CD4-positive, alpha-beta T cell treated with Interleukin-10 for 1 hour (primary cell): Measurements from ENCODE around the gene ACSL1.
"Not testable (repeated sequence)": the region's sequence is repeated elsewhere in the genome, so short reads cannot be mapped to it uniquely, and the experiment has no call there.

ENCODE experiments used
- DNase-seq: peaks from one replicate; pipeline ENCODE4 v3.0.0-alpha.2; 2020

ACSL1 gene

GRCh38 chr4:184750926-184751584, 74.7 kb downstream of the ACSL1 start:
- DNase-seq: no peak

- DNase-seq: no peak
Observed at GRCh38 chr4:184748251-184748652, 77.5 kb downstream of the ACSL1 start.

GRCh38 chr4:184747034-184747830, 78.5 kb downstream of the ACSL1 start:
- DNase-seq: no peak

GRCh38 chr4:184745831-184746795, 79.7 kb downstream of the ACSL1 start:
- DNase-seq: peak; percentile 72

GRCh38 chr4:184744236-184744635, 81.5 kb downstream of the ACSL1 start:
- DNase-seq: no peak

- no peak for DNase-seq
Observed at GRCh38 chr4:184743650-184744049, 82.1 kb downstream of the ACSL1 start.

- DNase-seq: not testable (repeated sequence)
Observed at GRCh38 chr4:184741651-184742050, 84.1 kb downstream of the ACSL1 start.

- no peak for DNase-seq
Observed at GRCh38 chr4:184740980-184741391, 84.8 kb downstream of the ACSL1 start.

- not testable (repeated sequence) for DNase-seq
Observed at GRCh38 chr4:184739575-184739974, 86.2 kb downstream of the ACSL1 start.

- no peak for DNase-seq
Observed at GRCh38 chr4:184734758-184735157, 91.0 kb downstream of the ACSL1 start.

GRCh38 chr4:184733654-184734524, 91.9 kb downstream of the ACSL1 start, which contains the start of gene CENPU:
CENPU (minus strand) TSS chr4:184734096; CDS start chr4:184734062, 34 bp downstream.
- peak; percentile 97 for DNase-seq

- no peak for DNase-seq
Observed at GRCh38 chr4:184732126-184732525, 93.6 kb downstream of the ACSL1 start.

GRCh38 chr4:184731056-184731455, 94.7 kb downstream of the ACSL1 start:
- DNase-seq: no peak

- DNase-seq: no peak
Observed at GRCh38 chr4:184729946-184730345, 95.8 kb downstream of the ACSL1 start.

- no peak for DNase-seq
Observed at GRCh38 chr4:184728858-184729257, 96.9 kb downstream of the ACSL1 start.

- DNase-seq: no peak
Observed at GRCh38 chr4:184727430-184727829, 98.3 kb downstream of the ACSL1 start.

GRCh38 chr4:184722798-184723197, 103.0 kb downstream of the ACSL1 start:
- DNase-seq: no peak

GRCh38 chr4:184721254-184721653, 104.5 kb downstream of the ACSL1 start:
- DNase-seq: no peak

GRCh38 chr4:184719407-184719806, 106.4 kb downstream of the ACSL1 start:
- no peak for DNase-seq

GRCh38 chr4:184715526-184715925, 110.2 kb downstream of the ACSL1 start:
- no peak for DNase-seq

- DNase-seq: no peak
Observed at GRCh38 chr4:184713887-184714286, 111.9 kb downstream of the ACSL1 start.

GRCh38 chr4:184712322-184712721, 113.4 kb downstream of the ACSL1 start:
- DNase-seq: no peak
